GM12878 (cell line): Measurements from ENCODE around the gene GMDS. TPM values are rescaled to one million over a fixed set of nuclear protein-coding genes. Genes with fewer than 3 reads are reported as not detected.

Experiments
- ATAC-seq: fragments of 200-7000 bp; cut with Tn5 transposase; 3 replicates; pipeline ENCODE4 v1.9.1; 2020; ENCODE audit warnings: mild to moderate bottlenecking, moderate library complexity
- BruUV-seq: library from RNA; stranded (reverse); fragments of 400-500 nt; replicated peaks from 2 replicates; lab custom pipeline; 2021; lab: Mats Ljungman, UMichigan
- CTCF ChIA-PET: fragments of 300-600 bp; sonication (Branson Sonifier 250); formaldehyde crosslinking; extraction: SDS; loops from one replicate; lab custom pipeline; 2021; ENCODE audit warnings: inconsistent platforms; lab: Yijun Ruan, JAX
- POLR2A ChIA-PET: fragments of 350-600 bp; formaldehyde crosslinking; extraction: SDS; loops from one replicate; lab custom pipeline; 2021; ENCODE audit warnings: inconsistent platforms; lab: Charles Lee
- RAD21 ChIA-PET: fragments of 300-600 bp; sonication (Branson Sonifier 250); formaldehyde crosslinking; loops from one replicate; lab custom pipeline; 2023; ENCODE audit warnings: antibody characterized with exemption; ENCODE audit not compliant: unreplicated experiment; lab: Charles Lee
- SMC1A ChIA-PET: fragments of 300-600 bp; sonication (Branson Sonifier 250); formaldehyde crosslinking; loops from one replicate; lab custom pipeline; 2023; ENCODE audit not compliant: unreplicated experiment, uncharacterized antibody; lab: Charles Lee
- DNase-seq: peaks from one replicate; pipeline ENCODE4 v3.0.0-alpha.2; 2011; ENCODE audit warnings: low read depth, low spot score
- FAIRE-seq: peaks from 3 replicates; lab custom pipeline; 2011; peaks lifted over from hg19 to GRCh38; lab: Jason Lieb, UNC
- H2AFZ ChIP-seq: 2 replicates; pipeline ENCODE4 v1.6.0; 2011; ENCODE audit warnings: low read depth, low read length, control low read depth; ENCODE audit not compliant: control insufficient read depth
- H3K27ac ChIP-seq: 2 replicates; pipeline ENCODE4 v1.5.1; 2011; ENCODE audit warnings: control low read depth; ENCODE audit not compliant: control insufficient read depth, insufficient read depth
- H3K27me3 ChIP-seq, 2 experiments: replicated peaks in 1 of 2; 2 replicates each; pipeline versions ENCODE4 v1.6.0 to v1.6.1; 2011; ENCODE audit warnings: low read length in 1 of 2; ENCODE audit not compliant: control insufficient read depth in 2 of 2, insufficient read depth in 2 of 2
- H3K36me3 ChIP-seq, 2 experiments: 2 replicates each; pipeline ENCODE4 v1.5.1; 2011; ENCODE audit warnings: low read length in 1 of 2; ENCODE audit not compliant: control insufficient read depth in 2 of 2, insufficient read depth in 2 of 2
- H3K4me1 ChIP-seq: 2 replicates; pipeline ENCODE4 v1.6.1; 2011; ENCODE audit warnings: mild to moderate bottlenecking, low read length, moderate library complexity, mixed read lengths; ENCODE audit not compliant: control insufficient read depth, insufficient read depth
- H3K4me2 ChIP-seq: 2 replicates; pipeline ENCODE4 v1.6.0; 2011; ENCODE audit warnings: control low read depth; ENCODE audit not compliant: control insufficient read depth, insufficient read depth
- H3K4me3 ChIP-seq: fragments of 200-600 bp; sonication (generic); 2 replicates; pipeline ENCODE4 v1.5.1; 2016
- H3K79me2 ChIP-seq: 2 replicates; pipeline ENCODE4 v1.6.0; 2011; ENCODE audit warnings: low read length; ENCODE audit not compliant: control insufficient read depth, insufficient read depth
- H3K9ac ChIP-seq: 2 replicates; pipeline ENCODE4 v1.8.0; 2011; ENCODE audit warnings: low read length, control low read depth, mixed read lengths; ENCODE audit not compliant: control insufficient read depth, insufficient read depth
- H3K9me3 ChIP-seq: replicated peaks from 3 replicates; pipeline ENCODE4 v1.5.1; 2011; ENCODE audit warnings: mild to moderate bottlenecking, low read length; ENCODE audit not compliant: control insufficient read depth, insufficient read depth
- H4K20me1 ChIP-seq: 2 replicates; pipeline ENCODE4 v1.6.0; 2011; ENCODE audit not compliant: control insufficient read depth, insufficient read depth
- ATF3 ChIP-seq: IDR thresholded peaks from 2 replicates; pipeline ENCODE4 v1.6.1; 2011; ENCODE audit warnings: low read depth, mild to moderate bottlenecking, low read length, moderate library complexity, borderline replicate concordance; ENCODE audit errors: extremely low read depth
- BMI1 ChIP-seq: fragments of 450-650 bp; IDR thresholded peaks from 2 replicates; pipeline ENCODE4 v1.6.1; 2016; ENCODE audit warnings: mild to moderate bottlenecking, moderate library complexity, borderline replicate concordance
- CEBPB ChIP-seq, 2 experiments: fragments of 150-350 bp in 1 of 2; IDR thresholded peaks; 2 replicates each; pipeline ENCODE4 v1.6.1; 2012 to 2014; ENCODE audit warnings: low read depth in 2 of 2, low read length in 2 of 2, borderline replicate concordance in 1 of 2, inconsistent platforms in 1 of 2
- E4F1 ChIP-seq: fragments of 450-650 bp; IDR thresholded peaks from 2 replicates; pipeline ENCODE4 v1.6.1; 2018; ENCODE audit warnings: borderline replicate concordance, mild to moderate bottlenecking; ENCODE audit not compliant: partially characterized antibody
- IKZF2 ChIP-seq, 2 experiments: fragments of 450-650 bp; IDR thresholded peaks; 2 replicates each; pipeline ENCODE4 v1.6.1; 2017; ENCODE audit warnings: mild to moderate bottlenecking in 2 of 2, moderate library complexity in 2 of 2
- IRF4 ChIP-seq: IDR thresholded peaks from 2 replicates; pipeline ENCODE4 v1.6.1; 2011; ENCODE audit warnings: low read depth, low read length
- MEF2B ChIP-seq: fragments of 450-650 bp; IDR thresholded peaks from 2 replicates; pipeline ENCODE4 v1.6.1; 2018; ENCODE audit warnings: mild to moderate bottlenecking, moderate library complexity; ENCODE audit not compliant: partially characterized antibody, poor library complexity, severe bottlenecking
- MTA3 ChIP-seq: IDR thresholded peaks from 2 replicates; pipeline ENCODE4 v1.6.1; 2012; ENCODE audit warnings: low read length, inconsistent platforms, borderline replicate concordance
- PAX8 ChIP-seq: fragments of 450-650 bp; IDR thresholded peaks from 2 replicates; pipeline ENCODE4 v1.6.1; 2017; ENCODE audit warnings: mild to moderate bottlenecking, moderate library complexity
- RB1 ChIP-seq: fragments of 450-650 bp; formaldehyde crosslinking; IDR thresholded peaks from 2 replicates; pipeline ENCODE4 v1.6.1; 2017; ENCODE audit warnings: mild to moderate bottlenecking, borderline replicate concordance
- RCOR1 ChIP-seq: conservative IDR thresholded peaks from 2 replicates; pipeline ENCODE4 v1.6.1; 2012; ENCODE audit warnings: low read depth, low read length, improper control_type of control experiment
- RUNX3 ChIP-seq: IDR thresholded peaks from 2 replicates; pipeline ENCODE4 v1.6.1; 2012; ENCODE audit warnings: low read length, inconsistent platforms
- SIX5 ChIP-seq: IDR thresholded peaks from 2 replicates; pipeline ENCODE4 v1.6.1; 2011; ENCODE audit warnings: mild to moderate bottlenecking, low read depth, low read length, moderate library complexity; ENCODE audit not compliant: severe bottlenecking
- SMAD1 ChIP-seq: fragments of 450-650 bp; IDR thresholded peaks from 2 replicates; pipeline ENCODE4 v1.6.1; 2018; ENCODE audit warnings: mild to moderate bottlenecking, low read depth; ENCODE audit not compliant: partially characterized antibody
- SPI1 ChIP-seq: IDR thresholded peaks from 2 replicates; pipeline ENCODE4 v1.6.1; 2011; ENCODE audit warnings: low read depth, mild to moderate bottlenecking, low read length, moderate library complexity, borderline replicate concordance; ENCODE audit not compliant: insufficient read depth
- SRF ChIP-seq, 2 experiments: IDR thresholded peaks; 2 replicates each; pipeline ENCODE4 v1.6.1; 2011; ENCODE audit warnings: low read depth in 2 of 2, low read length in 2 of 2, mild to moderate bottlenecking in 1 of 2, moderate library complexity in 1 of 2
- STAT1 ChIP-seq: fragments of 450-650 bp; conservative IDR thresholded peaks from 2 replicates; pipeline ENCODE4 v1.6.1; 2014; ENCODE audit warnings: antibody characterized with exemption, mild to moderate bottlenecking
- TBL1XR1 ChIP-seq: IDR thresholded peaks from 2 replicates; pipeline ENCODE4 v1.6.1; 2012; ENCODE audit warnings: low read depth, low read length, improper control_type of control experiment
- ZNF217 ChIP-seq: fragments of 450-650 bp; IDR thresholded peaks from 2 replicates; pipeline ENCODE4 v1.6.1; 2017; ENCODE audit warnings: antibody characterized with exemption, mild to moderate bottlenecking
- WGBS: methylation state at CpG from one replicate; pipeline ENCODE4 v1.1.6; 2016; ENCODE audit warnings: low lambda C conversion rate; ENCODE audit not compliant: insufficient replicate concordance, insufficient coverage; ENCODE audit errors: missing lambda C conversion rate; 5-methylcytosine and 5-hydroxymethylcytosine counted together
- in situ Hi-C: fragments of 300-500 bp; cut with MboI; formaldehyde crosslinking; loops from 9 replicates; pipeline ENCODE4 v1.14.3; 2018; ENCODE audit warnings: mixed read lengths
- intact Hi-C: fragments of 100-400 bp; cut with micrococcal nuclease; formaldehyde crosslinking; loops from one replicate; pipeline ENCODE4 v1.14.2; 2022; ENCODE audit not compliant: unreplicated experiment
- polyA plus RNA-seq, 11 experiments: library from polyadenylated mRNA; depleted of rRNA in 4 of 11; unstranded in 6 of 11; stranded (reverse) in 5 of 11; fragments of >200 nt; fragmentation: Nextera tagmentation in 4 of 11; fragmentation: Illumina TruSeq in 1 of 11; extraction: Ambion mirVana in 4 of 11; extraction: Trizol in 1 of 11; gene quantifications; 1 replicate in 1 of 11; 2 replicates in 10 of 11; pipeline versions ENCODE4 v1.2.1 to v1.2.3, GENCODE V29; 2011 to 2016; ENCODE audit warnings: inconsistent platforms in 2 of 11, missing spikeins in 2 of 11, low read depth in 1 of 11
- total RNA-seq, 4 experiments: library from RNA; depleted of rRNA in 3 of 4; stranded (reverse); fragments of >200 nt in 3 of 4; fragmentation: Illumina TruSeq in 1 of 4; extraction: Trizol in 1 of 4; gene quantifications; 2 replicates each; pipeline versions ENCODE4 v1.2.1 to v1.2.3, GENCODE V29; 2013 to 2021
- TF ChIP-seq, protein P1 (sequence below): fragments of 450-650 bp; IDR thresholded peaks from 2 replicates; pipeline ENCODE4 v1.6.1; 2016; ENCODE audit warnings: mild to moderate bottlenecking

GMDS gene
- total and polyA plus RNA-seq, 10 of the 15 experiments (the other 5 are each of a cell fraction or from before 2014, with no cell fraction given) = 0.61 to 53.8 (median 29.3) TPM

DNA sequence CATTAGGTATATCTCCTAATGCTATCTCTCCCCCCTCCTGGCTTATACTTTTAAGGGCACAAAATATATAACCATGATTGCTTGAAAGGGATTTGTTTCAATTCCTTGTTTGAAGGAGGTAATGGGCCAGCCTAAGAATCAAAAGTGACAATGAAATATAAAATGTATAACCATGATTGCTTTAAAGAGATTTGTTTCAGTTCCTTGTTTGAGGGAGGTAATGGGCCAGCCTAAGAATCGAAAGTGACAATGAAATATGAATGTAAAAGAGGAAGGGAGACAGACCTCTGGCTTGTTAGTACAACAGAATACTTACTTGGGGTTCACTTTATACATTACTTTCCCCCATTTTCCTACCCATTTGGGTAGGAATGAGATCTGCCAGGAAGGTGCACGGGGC, 580.2 kb downstream of the GMDS start:
- FAIRE-seq (peak; percentile 90), ATAC-seq (peak; percentile 99), DNase-seq (peak; percentile 62)
- RAD21 ChIA-PET = interaction anchor here (1.0 kb wide), 1 partner anchor 132 kb away, joined by 3 read pairs; no protein-coding TSS in a partner anchor
- SMC1A ChIA-PET = interaction anchor here (1.0 kb wide), 1 partner anchor 128 kb away, joined by 3 read pairs; no protein-coding TSS in a partner anchor
- Histone ChIP-seq H3K27me3 (no peaks in the 10 kb centered on the region), H3K4me2 (peak overlapping the region; percentile 87), H3K4me3 (no peak overlapping the region), H3K9me3 (no peaks in the 10 kb centered on the region), H4K20me1 (no peaks in the 10 kb centered on the region), H3K27ac (peak overlapping the region; percentile 81), H3K4me1 (peaks cover 17% of the 10 kb centered on the region), H2AFZ (peak overlapping the region; percentile 68), H3K9ac (peak overlapping the region; percentile 17; the same call in 1 of the 2 replicates), H3K36me3 (no peaks in the 10 kb centered on the region), H3K79me2 (no peaks in the 10 kb centered on the region)
- no TSS peak for BruUV-seq
- 0% methylated on average over 2 of the region's 2 CpGs for WGBS
- intact Hi-C loops (no loop called here), in situ Hi-C loops (no loop called here)
- CTCF ChIA-PET = no interaction called here
- POLR2A ChIA-PET = no interaction called here
- peak; percentile 46 for TF ChIP-seq RUNX3
- peak; percentile 55; the same call in 1 of the 2 replicates for TF ChIP-seq ZNF217
- TF ChIP-seq SIX5 = no peak
- TF ChIP-seq ATF3 = no peak
- peak; percentile 15 for TF ChIP-seq MEF2B
- TF ChIP-seq, protein P1, sequence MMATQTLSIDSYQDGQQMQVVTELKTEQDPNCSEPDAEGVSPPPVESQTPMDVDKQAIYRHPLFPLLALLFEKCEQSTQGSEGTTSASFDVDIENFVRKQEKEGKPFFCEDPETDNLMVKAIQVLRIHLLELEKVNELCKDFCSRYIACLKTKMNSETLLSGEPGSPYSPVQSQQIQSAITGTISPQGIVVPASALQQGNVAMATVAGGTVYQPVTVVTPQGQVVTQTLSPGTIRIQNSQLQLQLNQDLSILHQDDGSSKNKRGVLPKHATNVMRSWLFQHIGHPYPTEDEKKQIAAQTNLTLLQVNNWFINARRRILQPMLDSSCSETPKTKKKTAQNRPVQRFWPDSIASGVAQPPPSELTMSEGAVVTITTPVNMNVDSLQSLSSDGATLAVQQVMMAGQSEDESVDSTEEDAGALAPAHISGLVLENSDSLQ = peak; percentile 53; the same call in 1 of the 2 replicates
- TF ChIP-seq SPI1 = peak; percentile 97
- peak; percentile 75 for TF ChIP-seq IRF4
- TF ChIP-seq IKZF2 (IDR thresholded peaks at IDR 0.05) = peak; percentile 62 to 65; a peak in 3 of 4 replicates
- no peak for TF ChIP-seq SRF (IDR thresholded peaks at IDR 0.05; ENCODE audit: low read depth in 2 of 2, low read length in 2 of 2)
- no peak for TF ChIP-seq STAT1
- no peak for TF ChIP-seq RB1
- TF ChIP-seq CEBPB (IDR thresholded peaks at IDR 0.05; ENCODE audit: borderline replicate concordance in 1 of 2, low read depth in 2 of 2, low read length in 2 of 2) = no peak
- peak; percentile 29; the same call in 1 of the 2 replicates for TF ChIP-seq BMI1
- no peak for TF ChIP-seq E4F1
- TF ChIP-seq RCOR1 = peak; percentile 98; the same call in 1 of the 2 replicates
- no peak for TF ChIP-seq MTA3
- TF ChIP-seq SMAD1 = no peak
- TF ChIP-seq TBL1XR1 = 0 out of 2 replicates have a peak, but pooled peaks have one; percentile 70
- no peak for TF ChIP-seq PAX8
